ENCODE measurements around the gene E4F1. TPM values are rescaled to one million over a fixed set of nuclear protein-coding genes. Genes with fewer than 3 reads are reported as not detected.
A peak's percentile ranks its signal among the peaks of the same experiment; 100 is the strongest.

The E4F1 gene
- total and polyA plus RNA-seq, 2 of the 13 experiments (the other 11 are each of a cell fraction or from before 2014, with no cell fraction given), result 13.8 to 19.5 TPM

- peak; percentile 81; the same call in 1 of the 2 replicates for TF ChIP-seq ZNF136 (CRISPR knock-in tag; IDR thresholded peaks at IDR 0.05; ENCODE audit: low read depth)
- peak; percentile 59; the same call in 1 of the 2 replicates for TF ChIP-seq GFI1 (CRISPR knock-in tag; IDR thresholded peaks at IDR 0.05; ENCODE audit: borderline replicate concordance)
- TF ChIP-seq MYPOP (CRISPR knock-in tag; IDR thresholded peaks at IDR 0.05), result 0 out of 2 replicates have a peak, but pooled peaks have one; percentile 48
- TF ChIP-seq ZBTB20 (CRISPR knock-in tag; IDR thresholded peaks at IDR 0.05; ENCODE audit: borderline replicate concordance, low read depth), result no peak
- no peak for TF ChIP-seq MAFF (IDR thresholded peaks at IDR 0.05; ENCODE audit: low read depth, low read length)
- TF ChIP-seq, protein P1, sequence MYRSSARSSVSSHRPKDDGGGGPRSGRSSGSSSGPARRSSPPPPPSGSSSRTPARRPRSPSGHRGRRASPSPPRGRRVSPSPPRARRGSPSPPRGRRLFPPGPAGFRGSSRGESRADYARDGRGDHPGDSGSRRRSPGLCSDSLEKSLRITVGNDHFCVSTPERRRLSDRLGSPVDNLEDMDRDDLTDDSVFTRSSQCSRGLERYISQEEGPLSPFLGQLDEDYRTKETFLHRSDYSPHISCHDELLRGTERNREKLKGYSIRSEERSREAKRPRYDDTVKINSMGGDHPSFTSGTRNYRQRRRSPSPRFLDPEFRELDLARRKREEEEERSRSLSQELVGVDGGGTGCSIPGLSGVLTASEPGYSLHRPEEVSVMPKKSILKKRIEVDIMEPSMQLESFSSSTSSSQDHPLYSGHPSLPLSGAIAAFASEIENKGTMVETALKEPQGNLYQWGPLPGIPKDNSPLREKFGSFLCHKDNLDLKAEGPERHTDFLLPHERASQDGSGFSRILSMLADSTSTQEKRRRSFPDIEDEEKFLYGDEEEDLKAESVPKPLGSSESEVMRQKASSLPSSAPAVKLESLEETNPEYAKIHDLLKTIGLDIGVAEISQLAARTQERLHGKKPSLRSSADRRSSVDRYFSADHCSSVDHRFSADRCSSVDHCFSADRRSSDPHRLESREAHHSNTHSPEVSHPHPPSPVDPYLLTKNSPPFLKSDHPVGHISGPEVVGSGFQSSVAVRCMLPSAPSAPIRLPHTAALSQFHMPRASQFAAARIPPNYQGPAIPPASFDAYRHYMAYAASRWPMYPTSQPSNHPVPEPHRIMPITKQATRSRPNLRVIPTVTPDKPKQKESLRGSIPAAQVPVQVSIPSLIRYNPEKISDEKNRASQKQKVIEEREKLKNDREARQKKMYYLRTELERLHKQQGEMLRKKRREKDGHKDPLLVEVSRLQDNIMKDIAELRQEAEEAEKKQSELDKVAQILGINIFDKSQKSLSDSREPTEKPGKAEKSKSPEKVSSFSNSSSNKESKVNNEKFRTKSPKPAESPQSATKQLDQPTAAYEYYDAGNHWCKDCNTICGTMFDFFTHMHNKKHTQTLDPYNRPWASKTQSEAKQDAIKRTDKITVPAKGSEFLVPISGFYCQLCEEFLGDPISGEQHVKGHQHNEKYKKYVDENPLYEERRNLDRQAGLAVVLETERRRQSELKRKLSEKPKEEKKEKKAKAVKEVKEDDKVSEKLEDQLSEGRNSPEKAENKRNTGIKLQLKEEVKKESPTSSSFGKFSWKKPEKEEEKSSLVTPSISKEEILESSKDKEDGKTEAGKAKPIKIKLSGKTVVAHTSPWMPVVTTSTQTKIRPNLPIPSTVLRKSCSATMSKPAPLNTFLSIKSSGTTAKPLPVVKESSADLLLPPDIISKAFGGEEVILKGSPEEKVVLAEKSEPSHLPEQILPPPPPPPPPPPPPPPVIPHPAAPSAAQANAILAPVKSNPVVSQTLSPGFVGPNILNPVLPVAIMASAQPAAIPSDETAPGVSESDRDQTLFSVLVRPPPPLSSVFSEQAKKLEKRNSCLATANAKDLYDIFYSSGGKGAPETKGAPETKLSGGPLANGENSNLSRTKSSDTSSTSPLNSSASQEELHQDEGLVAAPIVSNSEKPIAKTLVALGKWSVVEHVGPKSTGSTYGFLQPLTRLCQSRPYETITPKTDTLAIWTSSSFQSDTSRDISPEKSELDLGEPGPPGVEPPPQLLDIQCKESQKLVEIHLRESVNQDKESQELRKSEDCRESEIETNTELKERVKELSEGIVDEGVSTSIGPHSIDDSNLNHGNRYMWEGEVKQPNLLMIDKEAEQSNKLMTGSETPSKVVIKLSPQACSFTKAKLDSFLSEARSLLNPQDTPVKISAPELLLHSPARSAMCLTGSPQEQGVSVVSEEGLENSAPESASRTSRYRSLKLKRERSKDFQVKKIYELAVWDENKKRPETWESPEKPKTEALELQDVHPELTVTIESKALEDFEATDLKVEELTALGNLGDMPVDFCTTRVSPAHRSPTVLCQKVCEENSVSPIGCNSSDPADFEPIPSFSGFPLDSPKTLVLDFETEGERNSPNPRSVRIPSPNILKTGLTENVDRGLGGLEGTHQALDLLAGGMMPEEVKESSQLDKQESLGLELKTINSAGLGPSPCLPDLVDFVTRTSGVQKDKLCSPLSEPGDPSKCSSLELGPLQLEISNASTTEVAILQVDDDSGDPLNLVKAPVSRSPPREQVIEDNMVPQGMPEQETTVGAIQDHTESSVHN (CRISPR knock-in tag; IDR thresholded peaks at IDR 0.05), result no peak
- peak; percentile 44 for TF ChIP-seq HNRNPK (IDR thresholded peaks at IDR 0.05; ENCODE audit: low read depth, low read length, poor library complexity, severe bottlenecking)
- no peak for TF ChIP-seq RFXANK (CRISPR knock-in tag; IDR thresholded peaks at IDR 0.05)
- TF ChIP-seq, protein P2, sequence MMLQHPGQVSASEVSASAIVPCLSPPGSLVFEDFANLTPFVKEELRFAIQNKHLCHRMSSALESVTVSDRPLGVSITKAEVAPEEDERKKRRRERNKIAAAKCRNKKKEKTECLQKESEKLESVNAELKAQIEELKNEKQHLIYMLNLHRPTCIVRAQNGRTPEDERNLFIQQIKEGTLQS (CRISPR knock-in tag; IDR thresholded peaks at IDR 0.05), result peak; percentile 53; the same call in 1 of the 2 replicates
- TF ChIP-seq ZNF883 (CRISPR knock-in tag; IDR thresholded peaks at IDR 0.05; ENCODE audit: not compliant biosample characterization), result no peak
- peak; percentile 84 for TF ChIP-seq SALL1 (CRISPR knock-in tag; IDR thresholded peaks at IDR 0.05)
- TF ChIP-seq MAFG (CRISPR knock-in tag; IDR thresholded peaks at IDR 0.05), result no peak
- TF ChIP-seq ZNF563 (CRISPR knock-in tag; IDR thresholded peaks at IDR 0.05), result peak; percentile 86
- TF ChIP-seq, protein P3, sequence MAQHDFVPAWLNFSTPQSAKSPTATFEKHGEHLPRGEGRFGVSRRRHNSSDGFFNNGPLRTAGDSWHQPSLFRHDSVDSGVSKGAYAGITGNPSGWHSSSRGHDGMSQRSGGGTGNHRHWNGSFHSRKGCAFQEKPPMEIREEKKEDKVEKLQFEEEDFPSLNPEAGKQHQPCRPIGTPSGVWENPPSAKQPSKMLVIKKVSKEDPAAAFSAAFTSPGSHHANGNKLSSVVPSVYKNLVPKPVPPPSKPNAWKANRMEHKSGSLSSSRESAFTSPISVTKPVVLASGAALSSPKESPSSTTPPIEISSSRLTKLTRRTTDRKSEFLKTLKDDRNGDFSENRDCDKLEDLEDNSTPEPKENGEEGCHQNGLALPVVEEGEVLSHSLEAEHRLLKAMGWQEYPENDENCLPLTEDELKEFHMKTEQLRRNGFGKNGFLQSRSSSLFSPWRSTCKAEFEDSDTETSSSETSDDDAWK (CRISPR knock-in tag; IDR thresholded peaks at IDR 0.05), result no peak
- peak; percentile 95 for TF ChIP-seq HNRNPLL (IDR thresholded peaks at IDR 0.05; ENCODE audit: low read depth, low read length, poor library complexity, severe bottlenecking)
Observed at GRCh38 chr16:2205104-2205966, 18.1 kb upstream of the E4F1 start, which contains the start of gene MLST8 (continued).
